Heart right ventricle (tissue), 16 donors: ENCODE results near the gene USP38. TPM values are rescaled to one million over a fixed set of nuclear protein-coding genes. Genes with fewer than 3 reads are reported as not detected.
A peak's percentile ranks its signal among the peaks of the same experiment; 100 is the strongest.

ENCODE experiments used
- ATAC-seq, 8 donors: fragments of 200-7000 bp; cut with Tn5 transposase; one replicate each; pipeline ENCODE4 v1.9.1; 2020; ENCODE audit warnings: mild to moderate bottlenecking in 8 of 8, moderate library complexity in 8 of 8, moderate number of reproducible peaks in 1 of 8
- DNase-seq, 2 donors: peaks; one replicate each; pipeline ENCODE4 v3.0.0-alpha.2; 2020
- H3K27ac ChIP-seq, 10 donors: fragments of 200-600 bp; sonication (generic) in 2 of 10; one replicate each; pipeline versions ENCODE4 v1.5.0 to v1.8.0; 2020 to 2022; ENCODE audit warnings: mild to moderate bottlenecking in 3 of 10
- H3K27me3 ChIP-seq, 7 donors: fragments of 200-600 bp; one replicate each; pipeline ENCODE4 v1.8.0; 2021 to 2022; ENCODE audit warnings: mild to moderate bottlenecking in 2 of 7
- H3K36me3 ChIP-seq, 9 donors: fragments of 200-600 bp; sonication (generic) in 1 of 9; one replicate each; pipeline versions ENCODE4 v1.5.0 to v1.8.0; 2020 to 2022; ENCODE audit warnings: mild to moderate bottlenecking in 2 of 9
- H3K4me1 ChIP-seq, 9 donors: fragments of 200-600 bp; sonication (generic) in 1 of 9; one replicate each; pipeline versions ENCODE4 v1.5.0 to v1.8.0; 2020 to 2022; ENCODE audit warnings: mild to moderate bottlenecking in 4 of 9
- H3K4me3 ChIP-seq, 10 donors: fragments of 200-600 bp; sonication (generic) in 2 of 10; one replicate each; pipeline versions ENCODE4 v1.5.0 to v1.8.0; 2020 to 2022; ENCODE audit warnings: mild to moderate bottlenecking in 7 of 10, moderate library complexity in 2 of 10
- H3K9me3 ChIP-seq, 11 donors: fragments of 200-600 bp in 10 of 11; sonication (generic) in 2 of 11; one replicate each; pipeline versions ENCODE4 v1.5.0 to v1.8.0; 2013 to 2022; ENCODE audit warnings: mild to moderate bottlenecking in 2 of 11, control low read depth in 1 of 11, moderate library complexity in 1 of 11
- CTCF ChIP-seq, 9 donors: fragments of 200-600 bp; sonication (generic) in 2 of 9; IDR thresholded peaks; one replicate each; pipeline versions ENCODE4 v1.5.0 to v1.8.0; 2021 to 2022; ENCODE audit warnings: antibody characterized with exemption in 9 of 9, mild to moderate bottlenecking in 5 of 9, moderate library complexity in 1 of 9
- WGBS, 2 donors: extraction: QIAGEN DNeasy Blood & Tissue Kit; methylation state at CpG; one replicate each; pipeline ENCODE4 v1.1.7; 2013; ENCODE audit warnings: inconsistent platforms in 1 of 2; 5-methylcytosine and 5-hydroxymethylcytosine counted together
- intact Hi-C, 10 donors: fragments of 100-400 bp; cut with DNase I; formaldehyde crosslinking; loops; one replicate each; pipeline versions ENCODE4 v1.11.1 to v1.14.2; 2022
- polyA plus RNA-seq, 2 donors: library from polyadenylated mRNA; stranded (reverse); fragments of 200-250 nt; gene quantifications; one replicate each; pipeline ENCODE4 v1.2.3, GENCODE V29; 2013
- total RNA-seq, 10 donors: library from RNA; stranded (reverse); fragmentation: NEBNext Ultra II Directional in 3 of 10; extraction: Animal tissue kit (Norgen Biotek cat#: 25700) in 3 of 10; gene quantifications; one replicate each; pipeline versions ENCODE4 v1.2.1 to v1.2.4, GENCODE V29; 2021 to 2023
- donor health status: Arrhythmogenic right ventricular cardiomyopathy.
- donor health status: ischemic (EF 13 %, LVEDD 7.1; RV severe dilation, severe dysfunction).
- donor health status: healthy with polysubstance abuse.
- donor health status: DM: no; HTN: yes; CAD: no.
- donor health status: DM: no; HTN: no; CAD: no.
- donor health status: ischemic (EF 25% LVEDD 6.9; RV normal size, moderate dysfunction).
- donor health status: ischemic (EF 25% LVEDD 5.7; RV mildly dilated, moderate dysfunction).
- donor health status: healthy.
- donor health status: DM: yes; HTN: yes; CAD: no.
- donor health status: Ischemic cardiomyopathy.
- donor health status: ischemic (EF 35%, LVEDD 5.7; RV mildly dilated, moderate dysfunction).
- donor health status: nonischemic (EF 11% LVEDD 7.7; RV severe dilation, severe dysfunction).
- donor health status: DM: yes; HTN: yes; CAD: no.
- donor health status: PGD.
- donor health status: ischemic (EF 29% LVEDD 5.4; RV normal size, mild dysfunction).
- donor health status: nonischemic (EF 23%, LVEDD 6.1; RV moderate dilation, normal function).

The USP38 gene
- total and polyA plus RNA-seq, 12 donors = 3.1 to 24.2 (median 20.1) TPM

DNA sequence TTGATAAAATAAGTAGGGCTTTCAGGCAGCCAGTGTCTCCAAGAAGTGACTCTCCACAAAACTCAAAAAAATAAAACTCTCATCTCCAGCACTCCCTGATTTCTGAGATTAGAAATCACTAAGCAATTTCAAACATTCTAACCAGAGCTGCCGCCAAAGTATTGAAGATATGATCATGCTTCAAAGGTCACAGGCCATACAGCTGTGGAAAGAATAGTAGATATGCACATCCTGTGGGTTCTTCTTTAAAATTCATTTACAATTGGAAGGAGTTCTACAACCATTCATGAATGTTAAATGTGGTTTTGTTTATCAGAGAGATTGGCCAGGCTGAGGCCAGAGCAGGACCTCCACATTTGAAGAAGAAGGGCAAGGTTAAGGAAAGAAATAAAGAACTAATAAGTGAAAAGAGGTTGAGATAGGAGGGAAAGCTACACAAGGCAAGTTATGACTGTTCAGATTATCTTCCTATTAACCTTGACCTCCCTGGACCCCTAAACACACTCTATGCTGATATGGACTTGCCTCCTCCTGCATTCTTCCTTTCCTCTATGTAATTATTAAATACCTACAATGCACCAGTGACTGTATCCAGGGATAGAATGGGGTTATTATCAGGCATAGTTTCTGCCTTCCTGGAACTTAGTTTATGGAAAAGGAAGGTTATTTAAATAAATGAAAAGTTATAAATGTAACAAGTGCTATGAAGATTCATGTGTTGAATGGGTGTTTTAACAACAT is 56.4 kb downstream of the USP38 start:
- ATAC-seq = peak in 1 of 8 donors; percentile 42
- Histone ChIP-seq H3K9me3 (peaks cover 0 to 6% (median 0%) of the 10 kb centered on the region in 11 donors), H3K27me3 (no peaks in the 10 kb centered on the region), H3K27ac (no peak overlapping the region), H3K4me1 (peaks cover 0 to 17% (median 3%) of the 10 kb centered on the region in 9 donors), H3K36me3 (no peaks in the 10 kb centered on the region), H3K4me3 (no peak overlapping the region)
- intact Hi-C loops = no loop called here
- no peak for TF ChIP-seq CTCF (IDR thresholded peaks at IDR 0.05)
- DNase-seq = no peak
- 52 to 59% methylated on average over 1 of the region's 1 CpG for WGBS, 2 donors

- WGBS, 2 donors = 88 to 100% methylated on average over 1 of the region's 1 CpG
- intact Hi-C loops = no loop called here
- Histone ChIP-seq H3K4me3 (no peak overlapping the region), H3K4me1 (peaks cover 0 to 17% (median 3%) of the 10 kb centered on the region in 9 donors), H3K27ac (no peak overlapping the region), H3K36me3 (no peaks in the 10 kb centered on the region), H3K27me3 (no peaks in the 10 kb centered on the region), H3K9me3 (peaks cover 0 to 6% (median 0%) of the 10 kb centered on the region in 11 donors)
- ATAC-seq (no peak), DNase-seq (no peak)
- no peak for TF ChIP-seq CTCF (IDR thresholded peaks at IDR 0.05)
Observed at GRCh38 chr4:143241892-143242291, 57.2 kb downstream of the USP38 start.

- peaks cover 0 to 6% (median 0%) of the 10 kb centered on the region in 11 donors for H3K9me3 ChIP-seq
- no peaks in the 10 kb centered on the region for H3K27me3 ChIP-seq
- TF ChIP-seq CTCF (IDR thresholded peaks at IDR 0.05) = no peak
- no peak overlapping the region for H3K27ac ChIP-seq
- 82 to 90% methylated on average over 2 of the region's 2 CpGs for WGBS, 2 donors
- no peaks in the 10 kb centered on the region for H3K36me3 ChIP-seq
- no peak for DNase-seq
- no peak for ATAC-seq
- intact Hi-C loops = no loop called here
- H3K4me3 ChIP-seq = no peak overlapping the region
- H3K4me1 ChIP-seq = peaks cover 0 to 17% (median 3%) of the 10 kb centered on the region in 9 donors
Observed at GRCh38 chr4:143243041-143243440, 58.3 kb downstream of the USP38 start.

DNA sequence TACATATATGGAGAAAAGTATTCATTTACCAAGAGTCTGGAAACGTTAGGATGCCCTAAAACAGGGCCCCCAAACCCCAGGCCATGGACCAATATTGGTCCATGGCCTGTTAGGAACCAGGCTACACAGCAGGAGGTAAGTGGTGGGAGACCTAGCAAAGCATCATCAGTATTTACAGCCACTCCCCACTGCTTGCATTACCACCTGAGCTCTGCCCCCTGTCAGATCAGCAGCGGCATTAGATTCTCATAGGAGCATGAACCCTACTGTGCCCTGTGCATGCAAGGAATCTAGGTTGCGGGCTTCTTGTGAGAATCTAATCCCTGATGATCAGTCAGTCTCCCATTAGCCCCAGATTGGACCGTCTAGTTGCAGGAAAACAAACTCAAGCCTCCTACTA is 62.3 kb downstream of the USP38 start:
- no peak for ATAC-seq
- no peaks in the 10 kb centered on the region for H3K36me3 ChIP-seq
- no peak for DNase-seq
- TF ChIP-seq CTCF (IDR thresholded peaks at IDR 0.05) = no peak
- no peak overlapping the region for H3K27ac ChIP-seq
- peaks cover 0 to 6% (median 0%) of the 10 kb centered on the region in 11 donors for H3K9me3 ChIP-seq
- H3K4me3 ChIP-seq = no peak overlapping the region
- WGBS, 2 donors = 88 to 89% methylated on average over 4 of the region's 4 CpGs
- intact Hi-C loops = no loop called here
- peaks cover 0 to 10% (median 0%) of the 10 kb centered on the region in 9 donors for H3K4me1 ChIP-seq
- no peaks in the 10 kb centered on the region for H3K27me3 ChIP-seq
